Jurkat, Clone E6-1 (cell line): ENCODE data around the gene MS4A10.

Source experiments
- DNase-seq: peaks from one replicate; pipeline ENCODE4 v3.0.0-alpha.2; 2011; ENCODE audit warnings: low read depth, low spot score
- H3K4me3 ChIP-seq: 2 replicates; pipeline ENCODE4 v1.5.1; 2011; ENCODE audit warnings: mild to moderate bottlenecking, low read length, control low read depth, moderate library complexity

MS4A10 gene

DNA sequence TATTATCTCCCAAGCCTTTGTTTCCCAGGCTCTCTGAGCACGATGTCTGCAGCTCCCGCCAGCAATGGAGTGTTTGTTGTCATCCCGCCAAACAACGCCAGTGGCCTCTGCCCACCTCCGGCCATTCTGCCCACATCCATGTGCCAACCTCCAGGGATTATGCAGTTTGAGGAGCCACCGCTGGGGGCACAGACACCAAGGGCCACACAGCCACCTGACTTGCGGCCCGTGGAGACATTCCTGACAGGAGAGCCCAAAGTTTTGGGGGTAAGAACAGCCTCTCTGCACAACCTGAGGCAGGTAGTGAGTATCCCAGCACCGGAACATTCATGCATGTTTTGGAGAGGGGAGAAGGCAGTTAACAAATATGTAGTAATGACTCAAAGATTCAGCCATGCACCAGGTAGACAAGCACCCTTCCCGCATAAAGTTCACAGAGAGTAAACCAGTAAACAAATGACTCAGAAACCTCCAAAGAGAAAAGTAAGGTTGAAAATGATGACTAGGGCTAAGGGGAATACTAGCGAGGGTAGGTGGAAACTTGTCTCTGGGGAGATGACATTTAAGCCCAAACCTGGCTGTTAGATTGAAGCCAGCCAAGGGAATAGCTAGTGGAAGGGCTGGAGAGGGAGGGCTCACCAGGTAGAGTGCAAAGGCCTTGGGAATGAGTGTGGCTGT is 21.3 kb upstream of the MS4A10 start:
- DNase-seq: no peak
- no peak overlapping the region for H3K4me3 ChIP-seq

DNA sequence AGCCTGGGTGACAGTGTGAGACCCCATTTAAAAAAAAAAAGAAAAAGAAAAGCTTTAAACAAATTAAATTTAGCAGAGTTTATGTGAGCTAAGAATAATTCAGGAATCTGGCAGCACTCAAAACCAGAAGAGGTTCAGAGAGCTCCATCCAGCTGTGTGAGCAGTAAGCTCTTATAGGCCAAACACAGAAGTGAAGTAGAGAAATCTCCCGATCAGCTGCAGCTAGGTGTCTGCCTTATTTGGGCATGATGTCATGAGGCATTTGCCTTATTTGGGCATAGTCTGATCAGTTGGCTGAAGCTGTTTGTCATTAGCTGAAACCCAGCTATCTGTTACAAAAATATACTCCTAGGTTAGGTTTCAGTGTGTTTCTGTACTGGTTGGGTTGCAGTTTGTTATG is 20.3 kb upstream of the MS4A10 start:
- peak; percentile 30 for DNase-seq

DNA sequence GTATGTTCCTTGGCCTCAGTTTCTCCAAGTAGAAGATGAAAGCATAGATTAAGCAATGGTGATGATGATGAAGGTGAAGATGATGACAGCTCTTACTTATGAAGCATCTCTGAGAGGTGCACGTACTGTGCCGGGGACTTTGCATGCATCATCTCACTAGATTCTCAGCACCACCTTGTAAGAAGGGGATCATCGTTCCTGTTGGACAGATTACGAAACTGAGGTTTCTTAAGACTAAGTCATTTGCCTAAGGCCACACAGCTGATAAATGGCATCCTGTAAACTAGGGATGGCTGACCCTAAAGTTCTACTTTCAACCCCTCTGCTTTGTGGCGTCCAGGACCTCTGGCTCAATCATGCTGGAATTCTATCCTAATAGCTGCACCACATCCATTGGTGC is 19.8 kb upstream of the MS4A10 start:
- no peak overlapping the region for H3K4me3 ChIP-seq
- no peak for DNase-seq

More for the DNA sequence above, 20.3 kb upstream of the MS4A10 start:
- H3K4me3 ChIP-seq: no peak overlapping the region

DNA sequence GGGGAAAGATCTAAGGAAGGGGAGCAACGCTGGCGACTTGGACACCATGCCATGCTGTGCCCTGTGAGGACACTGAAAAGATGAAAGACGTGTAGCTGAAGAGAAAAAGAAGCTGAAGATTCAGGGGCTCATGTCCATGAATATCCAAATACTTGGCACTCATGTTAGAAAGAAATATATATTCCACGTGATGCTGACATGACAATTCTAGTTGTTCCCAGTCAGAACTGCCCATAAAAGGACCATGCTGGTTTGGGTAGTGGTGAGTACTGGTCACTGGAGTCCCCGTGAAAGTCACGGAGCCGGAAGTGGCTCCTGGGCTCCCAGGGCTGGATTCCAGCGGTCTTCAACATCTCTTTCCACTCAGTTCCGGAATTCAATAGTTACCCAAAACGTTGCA is 18.6 kb upstream of the MS4A10 start:
- H3K4me3 ChIP-seq: no peak overlapping the region
- no peak for DNase-seq

DNA sequence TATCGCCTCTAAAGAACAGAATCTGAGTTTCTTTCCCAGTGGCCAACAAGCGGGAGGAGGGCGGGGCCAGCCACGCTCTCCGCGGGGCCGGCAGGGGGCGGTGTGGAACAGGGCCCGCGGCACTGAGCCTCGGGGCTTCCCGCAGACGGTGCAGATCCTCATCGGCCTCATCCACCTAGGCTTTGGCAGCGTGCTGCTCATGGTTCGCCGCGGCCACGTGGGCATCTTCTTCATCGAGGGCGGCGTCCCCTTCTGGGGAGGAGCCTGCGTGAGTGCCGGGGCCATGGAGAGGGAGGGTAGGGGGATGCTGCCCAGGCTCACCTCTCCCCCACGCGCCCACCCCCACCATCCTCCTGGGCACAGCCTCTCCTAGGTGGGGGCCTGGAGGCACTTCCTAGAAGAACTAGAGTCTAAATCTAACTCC is 17.7 kb upstream of the MS4A10 start:
- DNase-seq: no peak
- no peak overlapping the region for H3K4me3 ChIP-seq

DNA sequence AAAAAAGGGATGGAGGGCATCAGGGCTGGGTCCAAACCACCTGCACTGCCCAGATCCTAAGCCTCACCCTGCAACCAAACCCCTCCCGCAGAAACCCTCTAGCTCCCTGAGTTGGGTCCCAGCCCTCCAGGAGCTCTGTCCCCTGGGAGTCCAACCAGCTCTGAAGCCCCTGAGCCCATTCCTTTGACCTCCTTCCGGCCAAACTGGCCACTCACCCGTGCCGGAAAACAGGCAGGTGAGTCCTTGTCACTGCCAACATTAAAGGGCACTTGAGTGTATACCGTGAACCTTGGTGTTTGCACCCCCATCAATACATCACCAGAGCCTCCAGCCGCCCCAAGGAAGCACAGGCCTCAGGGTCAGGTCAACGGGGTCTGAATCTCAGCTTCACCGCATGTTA is 16.9 kb upstream of the MS4A10 start:
- H3K4me3 ChIP-seq: no peak overlapping the region
- DNase-seq: no peak

DNA sequence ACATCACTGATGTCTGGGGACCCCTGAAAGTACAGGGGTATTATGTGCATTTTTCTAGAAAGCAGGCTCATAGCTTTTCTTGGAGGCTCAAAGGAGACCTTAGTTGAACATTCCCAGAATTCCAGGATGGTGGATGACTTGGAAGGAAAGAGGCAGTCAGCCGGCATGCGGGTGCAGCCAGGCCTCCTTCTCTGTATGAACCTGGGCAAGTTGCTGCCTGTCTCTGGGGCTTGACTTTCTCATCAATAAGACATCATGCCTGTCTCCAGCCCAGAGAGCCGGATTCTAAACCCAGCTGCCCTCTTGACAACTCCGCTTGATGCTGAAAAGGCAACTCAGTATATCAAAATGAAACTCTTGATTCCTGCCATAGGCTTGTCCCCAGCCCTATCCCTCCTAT is 15.9 kb upstream of the MS4A10 start:
- DNase-seq: no peak
- no peak overlapping the region for H3K4me3 ChIP-seq

DNA sequence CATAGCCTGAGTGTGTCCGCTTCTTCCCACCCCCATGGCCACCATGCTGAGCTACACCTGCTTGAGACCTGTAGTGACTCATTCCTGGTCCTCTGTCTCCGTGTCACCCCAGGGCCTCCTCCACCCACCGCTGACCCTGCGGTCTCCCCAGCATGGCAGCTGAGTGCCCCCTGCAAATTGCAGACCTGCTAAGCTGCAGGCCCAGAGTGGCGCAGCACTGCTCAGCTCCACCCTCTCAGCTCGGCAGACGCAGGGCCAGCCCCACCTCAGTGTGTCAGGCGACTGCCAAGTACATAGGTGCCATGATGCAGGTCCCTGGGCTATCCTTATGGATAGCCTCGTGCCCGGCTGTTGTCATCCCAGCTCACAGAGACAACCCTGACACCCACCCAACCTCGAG is 15.3 kb upstream of the MS4A10 start:
- H3K4me3 ChIP-seq: no peak overlapping the region
- no peak for DNase-seq

DNA sequence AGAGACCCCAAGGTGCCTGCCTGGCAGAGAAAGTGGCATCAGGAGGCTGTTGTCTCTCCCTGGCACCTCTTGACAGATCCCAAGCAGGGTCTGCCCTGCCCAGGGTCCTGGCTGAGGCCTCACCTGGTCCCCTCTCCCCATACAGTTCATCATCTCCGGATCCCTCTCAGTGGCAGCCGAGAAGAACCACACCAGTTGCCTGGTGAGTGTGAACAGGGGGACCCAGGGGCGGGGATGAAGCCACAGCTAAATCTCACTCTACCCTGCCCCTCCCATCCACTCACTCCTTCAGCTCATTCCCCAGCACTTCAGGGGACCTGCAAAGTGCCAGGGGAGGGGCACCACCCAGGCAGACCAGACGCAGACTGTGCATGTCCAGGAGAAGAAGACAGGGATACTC is 14.0 kb upstream of the MS4A10 start:
- DNase-seq: no peak
- H3K4me3 ChIP-seq: no peak overlapping the region

DNA sequence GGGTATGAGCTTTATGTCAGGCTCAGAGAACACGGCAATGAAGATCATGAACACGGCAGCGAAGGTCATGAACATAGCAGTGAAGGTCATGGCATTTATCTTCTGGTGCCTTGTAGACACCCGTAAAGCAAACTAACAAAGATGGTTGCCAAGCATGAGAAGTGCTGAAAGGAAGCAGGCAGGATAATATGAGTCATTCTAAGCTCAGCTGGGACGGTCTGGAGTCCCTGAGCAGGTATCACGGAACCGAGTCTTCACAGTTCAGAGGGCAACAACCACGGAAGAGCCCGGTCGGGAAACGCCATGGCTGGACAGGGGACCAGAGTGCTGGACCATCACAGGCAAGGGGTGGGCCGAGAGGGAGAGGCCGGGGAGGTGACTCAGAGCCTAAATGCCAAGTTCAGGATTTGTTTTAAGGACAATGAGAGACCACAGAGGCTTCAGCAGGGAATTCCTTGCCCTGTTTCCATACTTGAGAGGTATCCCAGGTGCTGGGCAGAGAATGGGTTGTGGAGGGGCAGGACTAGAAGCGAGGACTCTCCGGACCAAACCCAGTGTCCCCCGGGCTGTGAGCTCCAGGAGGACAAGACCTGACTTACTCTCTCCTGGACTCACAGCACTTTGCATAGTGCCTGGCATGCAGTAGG is 13.1 kb upstream of the MS4A10 start:
- no peak for DNase-seq
- no peak overlapping the region for H3K4me3 ChIP-seq

DNA sequence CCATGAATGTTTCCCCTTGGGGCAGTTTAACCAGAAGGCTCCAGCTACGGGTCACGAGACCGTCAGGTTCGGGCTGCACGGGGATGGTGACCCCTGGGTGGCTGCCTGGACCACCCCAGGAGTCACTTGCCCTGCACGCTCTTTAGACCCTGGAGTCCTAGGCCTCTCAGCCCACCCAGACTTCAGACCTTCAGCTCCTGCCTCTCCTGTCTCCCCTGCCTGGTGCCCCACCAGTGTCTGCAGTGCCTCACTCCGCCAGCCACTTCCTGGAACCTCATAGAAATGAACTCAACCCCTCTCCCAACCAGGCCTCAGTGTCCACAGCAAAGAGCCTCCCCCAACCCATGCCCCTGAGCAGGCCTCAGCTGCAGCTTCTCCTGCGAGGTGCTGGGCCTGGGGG is 12.5 kb upstream of the MS4A10 start:
- no peak for DNase-seq
- no peak overlapping the region for H3K4me3 ChIP-seq

DNA sequence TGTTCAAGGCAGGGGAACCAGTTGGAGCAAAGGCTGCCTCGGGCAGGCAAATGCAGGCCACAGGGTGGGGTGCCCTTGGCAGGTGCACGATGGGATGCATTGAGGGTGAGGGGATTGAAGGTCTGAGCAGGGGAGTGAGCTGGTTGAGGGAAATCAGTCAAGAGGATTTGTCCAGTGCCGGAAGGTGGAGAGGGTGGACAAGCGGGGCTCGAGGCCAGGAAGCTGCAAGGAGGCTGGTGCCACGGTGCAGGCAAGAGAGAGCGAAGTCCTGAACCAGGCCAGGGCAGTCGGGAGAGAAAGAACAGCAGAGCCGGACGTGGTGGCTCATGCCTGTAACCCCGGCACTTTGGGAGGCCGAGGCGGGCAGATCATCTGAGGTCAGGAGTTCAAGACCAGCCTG is 10.4 kb upstream of the MS4A10 start:
- no peak overlapping the region for H3K4me3 ChIP-seq
- no peak for DNase-seq

DNA sequence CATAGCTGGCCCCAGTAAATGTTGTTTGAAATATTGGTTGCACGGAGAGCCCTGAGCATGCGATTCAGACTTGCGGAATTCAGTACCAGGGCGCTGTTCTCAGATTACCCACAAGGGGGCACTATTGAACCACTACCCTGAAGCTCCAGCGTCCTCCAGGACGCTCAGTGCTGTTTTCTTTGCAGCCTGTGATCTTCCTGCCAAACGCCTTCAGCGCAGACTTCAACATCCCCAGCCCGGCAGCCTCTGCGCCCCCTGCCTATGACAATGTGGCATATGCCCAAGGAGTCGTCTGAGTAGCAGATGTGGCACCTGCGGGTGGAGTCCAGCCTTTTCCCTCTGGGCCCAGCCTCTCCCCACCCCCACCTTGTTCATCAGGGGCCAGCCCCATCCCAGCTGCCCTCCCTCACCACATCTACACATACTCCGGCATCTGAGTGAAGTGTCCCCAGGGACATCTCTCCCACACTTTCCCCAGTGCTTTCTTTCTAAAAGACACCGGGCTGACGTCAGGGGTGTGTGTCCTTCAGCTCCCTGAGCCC is 9.6 kb upstream of the MS4A10 start:
- peak; percentile 97 for DNase-seq
- H3K4me3 ChIP-seq: no peak overlapping the region

DNA sequence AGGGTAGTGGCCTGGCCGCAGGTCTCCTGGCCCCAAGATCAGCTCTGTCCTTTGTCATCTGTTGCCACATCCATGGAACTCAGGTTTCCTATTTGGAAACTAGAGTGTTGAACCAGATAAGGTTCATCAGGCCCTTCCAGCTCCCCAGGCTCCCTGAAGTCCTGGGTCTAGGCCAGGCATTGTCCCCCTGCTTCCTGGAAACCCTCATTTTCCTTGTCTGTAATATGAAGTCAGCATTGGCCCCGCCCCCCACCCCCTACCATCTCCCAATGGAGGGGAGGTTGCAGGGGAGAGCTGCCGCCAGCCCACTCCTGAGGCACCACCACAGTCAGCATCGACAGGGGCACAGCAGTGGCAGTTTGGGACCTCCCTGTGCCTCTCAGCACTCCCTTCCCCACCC is 9.0 kb upstream of the MS4A10 start:
- no peak overlapping the region for H3K4me3 ChIP-seq
- no peak for DNase-seq

DNA sequence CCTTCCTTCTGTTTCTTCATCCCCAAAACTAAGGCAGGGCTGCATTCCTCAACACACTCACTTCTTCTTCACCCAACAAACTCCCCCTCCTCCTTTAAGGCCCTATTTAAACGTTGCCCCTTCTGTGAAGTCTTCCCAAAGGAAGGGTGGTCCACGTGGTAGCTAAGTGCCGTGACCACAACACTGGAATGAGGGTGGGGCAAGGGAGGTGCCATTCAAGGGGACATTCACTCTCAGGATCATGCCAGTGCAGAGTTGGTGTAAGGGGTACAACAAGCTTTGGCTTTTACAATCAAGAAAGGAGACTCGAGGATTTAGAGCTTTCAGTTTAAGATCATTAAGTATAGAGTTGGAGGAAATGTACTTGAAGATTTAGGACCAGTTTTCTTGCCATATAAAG is 8.0 kb upstream of the MS4A10 start:
- no peak for DNase-seq

DNA sequence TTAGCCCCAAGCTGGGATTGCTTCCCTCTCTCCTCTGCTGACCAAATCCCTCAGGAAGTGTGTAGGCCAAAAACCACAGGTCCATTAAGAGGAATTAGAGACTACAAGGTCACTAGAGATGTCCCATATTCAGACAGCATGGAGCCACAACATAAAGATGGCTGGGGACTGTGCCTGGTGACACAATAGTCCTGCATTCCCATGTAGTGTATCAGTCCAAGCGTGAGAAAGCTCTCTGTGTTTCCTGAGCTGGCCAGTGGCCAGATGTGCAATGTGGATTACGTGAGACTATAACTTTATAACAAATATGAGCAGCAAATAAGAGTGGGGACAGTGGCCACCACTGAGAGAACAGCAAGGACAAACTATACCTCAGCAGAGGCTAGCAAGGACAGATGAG is 7.6 kb upstream of the MS4A10 start:
- DNase-seq: no peak
- no peak overlapping the region for H3K4me3 ChIP-seq

More for the DNA sequence above, 8.0 kb upstream of the MS4A10 start:
- no peak overlapping the region for H3K4me3 ChIP-seq

DNA sequence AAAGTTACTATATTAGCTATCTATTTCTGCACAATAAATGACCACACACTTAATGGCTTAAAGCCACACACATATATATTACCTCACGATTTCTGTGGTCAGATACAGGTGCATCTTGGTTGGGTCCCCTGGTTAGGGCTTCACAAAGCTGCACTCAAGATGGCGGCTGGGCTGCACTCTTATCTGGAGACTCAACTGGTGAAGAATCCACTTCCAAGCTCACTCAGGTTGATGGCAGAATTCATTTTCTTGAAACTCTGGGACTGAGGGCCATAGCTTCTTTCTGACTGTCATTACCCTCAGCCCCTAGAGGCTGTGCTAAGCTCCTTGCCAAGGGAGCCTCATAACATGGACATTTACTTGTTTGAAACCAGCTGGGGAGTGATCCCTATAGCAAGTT is 5.1 kb upstream of the MS4A10 start:
- no peak overlapping the region for H3K4me3 ChIP-seq
- no peak for DNase-seq

DNA sequence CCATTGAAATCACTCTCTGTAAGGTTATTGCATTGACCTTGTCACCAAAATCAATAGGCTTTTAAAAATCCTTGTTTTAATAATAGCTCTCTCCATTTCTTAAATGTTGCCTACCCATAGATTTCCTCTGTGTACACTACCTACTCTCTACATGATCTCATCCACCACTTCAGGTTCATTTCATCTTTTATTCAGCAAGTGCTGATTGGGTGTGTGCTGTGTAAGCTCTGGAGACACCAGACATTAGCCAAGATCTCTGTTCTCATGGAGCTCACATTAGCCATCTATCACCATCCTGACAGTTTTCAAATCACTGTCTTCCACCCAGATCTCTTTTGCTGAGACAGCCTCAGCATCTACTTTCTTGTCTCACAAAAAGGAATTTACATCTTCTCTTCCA is 4.4 kb upstream of the MS4A10 start:
- H3K4me3 ChIP-seq: no peak overlapping the region
- DNase-seq: no peak

DNA sequence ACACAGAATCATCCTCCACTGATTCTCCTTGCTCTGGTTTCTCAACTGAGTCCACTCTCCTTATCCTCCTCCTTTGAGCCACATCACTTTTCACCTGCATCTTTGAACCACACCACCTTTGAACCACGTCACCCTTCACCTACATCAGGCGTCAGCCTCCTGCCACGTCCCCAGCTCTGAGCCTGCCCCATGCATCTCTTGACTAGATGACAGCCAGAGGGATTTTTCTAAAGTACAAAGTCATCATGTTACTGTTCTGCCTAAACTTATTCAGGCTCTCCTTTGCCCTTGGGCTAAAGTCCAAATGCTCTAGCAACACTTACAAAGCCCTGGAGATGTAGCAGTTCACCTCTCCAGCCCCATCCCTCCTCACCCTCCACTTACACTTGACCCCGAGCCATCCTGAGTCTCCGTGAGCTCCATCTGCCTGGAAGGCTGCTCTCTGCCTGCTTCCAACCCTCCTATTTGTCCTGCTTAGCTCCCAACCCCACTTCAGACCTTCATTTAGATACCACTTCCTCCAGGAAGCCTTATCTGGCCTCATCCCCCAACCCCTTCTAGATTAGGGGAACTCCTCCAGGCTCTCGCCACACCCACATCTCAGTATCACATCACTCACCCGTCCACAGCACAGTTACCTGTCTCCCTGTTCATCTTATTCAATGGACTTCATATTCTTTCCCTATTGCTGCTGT is 3.7 kb upstream of the MS4A10 start:
- H3K4me3 ChIP-seq: no peak overlapping the region
- no peak for DNase-seq

DNA sequence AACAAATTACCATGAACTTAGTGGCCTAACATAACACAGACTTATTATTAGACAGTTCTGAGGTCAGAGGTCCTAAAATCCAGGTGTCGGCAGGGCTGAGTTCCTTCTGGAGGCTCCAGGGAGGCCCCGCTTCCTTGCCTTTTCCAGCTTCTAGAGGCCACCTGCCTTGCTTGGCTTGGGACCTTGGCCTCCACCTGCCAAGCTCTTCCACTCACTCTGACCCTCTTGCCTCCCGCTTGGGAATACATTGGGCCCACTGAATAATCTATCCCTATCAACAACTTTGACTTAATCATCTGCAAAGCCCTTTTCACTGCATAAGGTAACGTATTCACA is 3.2 kb upstream of the MS4A10 start:
- no peak for DNase-seq

More for the DNA sequence above, 3.2 kb upstream of the MS4A10 start:
- no peak overlapping the region for H3K4me3 ChIP-seq
